Activated CD4-positive, alpha-beta T cell treated with anti-CD3 and anti-CD28 coated beads, Interleukin-2, amount 10 ng/mL, durations not matched to agents 24 days and 14 days (primary cell): ENCODE results near the gene EIF3A. TPM values are rescaled to one million over a fixed set of nuclear protein-coding genes. Genes with fewer than 3 reads are reported as not detected.
"Not testable (repeated sequence)": the region's sequence is repeated elsewhere in the genome, so short reads cannot be mapped to it uniquely, and the experiment has no call there.

Source experiments
- DNase-seq: peaks from one replicate; pipeline ENCODE4 v3.0.0; 2022
- H3K27ac Mint-ChIP-seq: one replicate; pipeline ENCODE4 v1.8.0; 2022; ENCODE audit warnings: mild to moderate bottlenecking, mixed read lengths
- H3K27me3 Mint-ChIP-seq: one replicate; pipeline ENCODE4 v1.8.0; 2022; ENCODE audit warnings: mixed read lengths
- H3K36me3 Mint-ChIP-seq: one replicate; pipeline ENCODE4 v1.8.0; 2022; ENCODE audit warnings: low read depth, mild to moderate bottlenecking, mixed read lengths
- H3K4me1 Mint-ChIP-seq: one replicate; pipeline ENCODE4 v1.8.0; 2021; ENCODE audit warnings: mixed read lengths
- H3K4me3 Mint-ChIP-seq: one replicate; pipeline ENCODE4 v1.8.0; 2022; ENCODE audit warnings: mild to moderate bottlenecking, moderate library complexity, mixed read lengths
- H3K9me3 Mint-ChIP-seq: one replicate; pipeline ENCODE4 v1.8.0; 2021; ENCODE audit warnings: mixed read lengths
- intact Hi-C: fragments of 100-400 bp; cut with micrococcal nuclease; formaldehyde crosslinking; loops from one replicate; pipeline ENCODE4 v1.15.1; 2023
- total RNA-seq: library from RNA; stranded (reverse); gene quantifications from 2 replicates; pipeline ENCODE4 v1.2.3, GENCODE V29; 2022

The EIF3A gene
- total RNA-seq, 1 donor from 2014 or later: 179 TPM

- Mint-ChIP-seq H3K27me3 (no peaks in the 10 kb centered on the region), H3K27ac (no peak overlapping the region), H3K9me3 (no peaks in the 10 kb centered on the region), H3K4me3 (no peak overlapping the region), H3K36me3 (peaks cover 86% of the 10 kb centered on the region), H3K4me1 (peaks cover 11% of the 10 kb centered on the region)
- DNase-seq: no peak
- intact Hi-C loops: no loop called here
Observed at GRCh38 chr10:119049777-119050176, 30.8 kb downstream of the EIF3A start.

DNA sequence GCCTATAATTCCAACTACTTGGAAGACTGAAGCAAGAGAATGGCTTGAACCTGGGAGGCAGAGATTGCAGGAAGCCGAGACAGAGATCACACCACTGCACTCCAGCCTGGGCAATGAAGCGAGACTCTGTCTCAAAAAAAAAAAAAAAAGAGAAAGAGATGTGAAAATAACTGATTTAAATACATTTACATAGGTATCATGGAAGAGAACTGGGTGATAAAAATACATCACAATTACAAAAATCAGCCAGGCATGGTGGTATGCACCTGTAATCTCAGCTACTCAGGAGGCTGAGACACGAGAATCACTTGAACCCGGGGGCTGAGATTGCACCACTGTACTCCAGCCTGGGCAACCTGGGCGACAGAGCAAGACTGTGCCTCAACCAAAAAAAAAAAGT is 31.3 kb downstream of the EIF3A start:
- H3K27ac Mint-ChIP-seq: no peak overlapping the region
- H3K4me3 Mint-ChIP-seq: no peak overlapping the region
- peaks cover 11% of the 10 kb centered on the region for H3K4me1 Mint-ChIP-seq
- intact Hi-C loops: no loop called here
- H3K9me3 Mint-ChIP-seq: no peaks in the 10 kb centered on the region
- H3K27me3 Mint-ChIP-seq: no peaks in the 10 kb centered on the region
- no peak for DNase-seq
- H3K36me3 Mint-ChIP-seq: peaks cover 84% of the 10 kb centered on the region

GRCh38 chr10:119045561-119045960 is 35.1 kb downstream of the EIF3A start:
- Mint-ChIP-seq H3K36me3 (peaks cover 91% of the 10 kb centered on the region), H3K27me3 (no peaks in the 10 kb centered on the region), H3K9me3 (no peaks in the 10 kb centered on the region), H3K27ac (no peak overlapping the region), H3K4me3 (no peak overlapping the region), H3K4me1 (peaks cover 14% of the 10 kb centered on the region)
- intact Hi-C loops: no loop called here
- no peak for DNase-seq

GRCh38 chr10:119042169-119042568 is 38.4 kb downstream of the EIF3A start:
- no peak for DNase-seq
- H3K27me3 Mint-ChIP-seq: no peaks in the 10 kb centered on the region
- peaks cover 15% of the 10 kb centered on the region for H3K4me1 Mint-ChIP-seq
- peak overlapping the region; percentile 27 for H3K27ac Mint-ChIP-seq
- peaks cover 88% of the 10 kb centered on the region for H3K36me3 Mint-ChIP-seq
- H3K9me3 Mint-ChIP-seq: no peaks in the 10 kb centered on the region
- intact Hi-C loops: no loop called here
- H3K4me3 Mint-ChIP-seq: no peak overlapping the region

GRCh38 chr10:119041326-119041725 is 39.3 kb downstream of the EIF3A start:
- no peaks in the 10 kb centered on the region for H3K27me3 Mint-ChIP-seq
- H3K36me3 Mint-ChIP-seq: peaks cover 84% of the 10 kb centered on the region
- H3K27ac Mint-ChIP-seq: no peak overlapping the region
- H3K4me3 Mint-ChIP-seq: no peak overlapping the region
- H3K9me3 Mint-ChIP-seq: no peaks in the 10 kb centered on the region
- DNase-seq: no peak
- H3K4me1 Mint-ChIP-seq: peaks cover 17% of the 10 kb centered on the region
- intact Hi-C loops: no loop called here

DNA sequence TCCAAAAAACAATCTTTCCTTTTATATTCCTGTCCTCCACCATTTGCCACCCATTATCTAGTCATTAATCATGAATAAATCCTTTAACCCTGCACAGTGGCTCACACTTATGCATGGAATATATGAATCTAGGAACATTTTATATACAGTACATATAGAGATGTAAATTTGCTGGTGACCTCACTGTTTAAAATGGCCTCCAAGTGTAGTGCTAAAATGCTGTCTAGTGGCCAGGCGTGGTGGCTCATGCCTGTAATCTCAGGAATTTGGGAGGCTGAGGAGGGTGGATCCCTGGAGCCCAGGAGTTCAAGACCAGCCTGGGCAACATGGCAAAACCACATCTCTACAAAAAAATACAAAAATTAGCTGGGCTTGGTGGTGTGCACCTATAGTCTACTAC is 41.5 kb downstream of the EIF3A start:
- Mint-ChIP-seq H3K27me3 (no peaks in the 10 kb centered on the region), H3K9me3 (no peaks in the 10 kb centered on the region), H3K4me1 (peaks cover 19% of the 10 kb centered on the region), H3K4me3 (no peak overlapping the region), H3K36me3 (peaks cover 78% of the 10 kb centered on the region), H3K27ac (no peak overlapping the region)
- intact Hi-C loops: no loop called here
- DNase-seq: no peak

GRCh38 chr10:119031496-119032059 is 49.0 kb downstream of the EIF3A start:
- DNase-seq: no peak
- H3K36me3 Mint-ChIP-seq: peaks cover 32% of the 10 kb centered on the region
- H3K4me1 Mint-ChIP-seq: peaks cover 22% of the 10 kb centered on the region
- intact Hi-C loops: loop anchor here (2.0 to 5.0 kb wide), 2 partner anchors 49 to 621 kb away; partner anchors contain the start of genes BAG3 and EIF3A
- H3K27me3 Mint-ChIP-seq: peaks cover 13% of the 10 kb centered on the region
- peak overlapping the region; percentile 49 for H3K4me3 Mint-ChIP-seq
- H3K9me3 Mint-ChIP-seq: no peaks in the 10 kb centered on the region
- no peak overlapping the region for H3K27ac Mint-ChIP-seq

GRCh38 chr10:119030421-119031250 is 50.0 kb downstream of the EIF3A start:
- Mint-ChIP-seq H3K27me3 (peaks cover 13% of the 10 kb centered on the region), H3K4me3 (peak overlapping the region; percentile 49), H3K4me1 (peaks cover 22% of the 10 kb centered on the region), H3K36me3 (peaks cover 28% of the 10 kb centered on the region), H3K9me3 (no peaks in the 10 kb centered on the region), H3K27ac (peak overlapping the region; percentile 45)
- intact Hi-C loops: loop anchor here (2.0 to 5.0 kb wide), 2 partner anchors 50 to 622 kb away; partner anchors contain the start of genes BAG3 and EIF3A
- peak; percentile 86 for DNase-seq

DNA sequence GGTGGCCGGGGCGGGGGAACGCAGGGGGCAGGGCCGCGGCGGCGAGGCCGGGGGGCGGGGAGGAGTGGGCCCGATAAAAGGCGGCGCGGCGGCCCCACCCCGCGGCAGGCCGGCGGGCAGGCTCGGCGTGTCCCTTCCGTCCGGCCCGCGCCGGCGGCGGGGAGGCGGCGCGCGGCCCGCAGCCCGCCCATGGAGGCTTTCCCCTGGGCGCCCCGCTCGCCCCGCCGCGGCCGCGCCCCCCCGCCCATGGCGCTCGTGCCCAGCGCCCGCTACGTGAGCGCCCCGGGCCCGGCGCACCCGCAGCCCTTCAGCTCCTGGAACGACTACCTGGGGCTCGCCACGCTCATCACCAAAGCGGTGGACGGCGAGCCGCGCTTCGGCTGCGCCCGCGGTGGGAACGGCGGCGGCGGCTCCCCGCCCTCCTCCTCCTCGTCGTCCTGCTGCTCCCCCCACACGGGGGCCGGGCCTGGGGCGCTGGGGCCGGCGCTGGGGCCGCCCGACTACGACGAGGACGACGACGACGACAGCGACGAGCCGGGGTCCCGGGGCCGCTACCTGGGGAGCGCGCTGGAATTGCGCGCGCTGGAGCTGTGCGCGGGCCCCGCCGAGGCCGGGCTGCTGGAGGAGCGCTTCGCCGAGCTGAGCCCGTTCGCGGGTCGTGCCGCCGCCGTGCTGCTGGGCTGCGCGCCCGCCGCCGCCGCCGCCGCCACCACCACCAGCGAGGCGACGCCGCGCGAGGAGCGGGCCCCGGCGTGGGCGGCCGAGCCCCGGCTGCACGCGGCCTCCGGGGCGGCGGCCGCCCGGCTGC is 50.8 kb downstream of the EIF3A start, which contains the start of gene NANOS1:
Gene NANOS1 (plus strand): TSS at position 102 of the 808 bp plus-strand sequence. CDS start 88 bp downstream, at position 190.
- H3K27me3 Mint-ChIP-seq: peaks cover 13% of the 10 kb centered on the region
- H3K27ac Mint-ChIP-seq: no peak within 1 kb of the TSS
- H3K4me1 Mint-ChIP-seq: peaks cover 22% of the 10 kb centered on the region
- intact Hi-C loops: loop anchor here (2.0 to 5.0 kb wide), 3 partner anchors 51 to 622 kb away; partner anchors contain the start of genes BAG3 and EIF3A
- DNase-seq: peak; percentile 78
- peaks cover 28% of the 10 kb centered on the region for H3K36me3 Mint-ChIP-seq
- peak within 1 kb of the TSS; percentile 66 for H3K4me3 Mint-ChIP-seq
- H3K9me3 Mint-ChIP-seq: no peaks in the 10 kb centered on the region

GRCh38 chr10:119028900-119029612 is 51.6 kb downstream of the EIF3A start:
- intact Hi-C loops: loop anchor here (5.0 kb wide), 1 partner anchor 462 kb away; no protein-coding TSS in a partner anchor
- Mint-ChIP-seq H3K4me3 (peak overlapping the region; percentile 66), H3K4me1 (peaks cover 20% of the 10 kb centered on the region), H3K27me3 (peaks cover 13% of the 10 kb centered on the region), H3K36me3 (peaks cover 21% of the 10 kb centered on the region), H3K9me3 (no peaks in the 10 kb centered on the region), H3K27ac (no peak overlapping the region)
- DNase-seq: peak; percentile 94

GRCh38 chr10:119028445-119028899 is 52.1 kb downstream of the EIF3A start:
- H3K9me3 Mint-ChIP-seq, DNase-seq: not testable (repeated sequence)
- intact Hi-C loops: loop anchor here (5.0 kb wide), 1 partner anchor 461 kb away; no protein-coding TSS in a partner anchor
- Mint-ChIP-seq H3K4me3 (peak overlapping the region; percentile 66), H3K36me3 (peaks cover 17% of the 10 kb centered on the region), H3K27me3 (peaks cover 13% of the 10 kb centered on the region), H3K4me1 (peaks cover 18% of the 10 kb centered on the region), H3K27ac (peak overlapping the region; percentile 49)

DNA sequence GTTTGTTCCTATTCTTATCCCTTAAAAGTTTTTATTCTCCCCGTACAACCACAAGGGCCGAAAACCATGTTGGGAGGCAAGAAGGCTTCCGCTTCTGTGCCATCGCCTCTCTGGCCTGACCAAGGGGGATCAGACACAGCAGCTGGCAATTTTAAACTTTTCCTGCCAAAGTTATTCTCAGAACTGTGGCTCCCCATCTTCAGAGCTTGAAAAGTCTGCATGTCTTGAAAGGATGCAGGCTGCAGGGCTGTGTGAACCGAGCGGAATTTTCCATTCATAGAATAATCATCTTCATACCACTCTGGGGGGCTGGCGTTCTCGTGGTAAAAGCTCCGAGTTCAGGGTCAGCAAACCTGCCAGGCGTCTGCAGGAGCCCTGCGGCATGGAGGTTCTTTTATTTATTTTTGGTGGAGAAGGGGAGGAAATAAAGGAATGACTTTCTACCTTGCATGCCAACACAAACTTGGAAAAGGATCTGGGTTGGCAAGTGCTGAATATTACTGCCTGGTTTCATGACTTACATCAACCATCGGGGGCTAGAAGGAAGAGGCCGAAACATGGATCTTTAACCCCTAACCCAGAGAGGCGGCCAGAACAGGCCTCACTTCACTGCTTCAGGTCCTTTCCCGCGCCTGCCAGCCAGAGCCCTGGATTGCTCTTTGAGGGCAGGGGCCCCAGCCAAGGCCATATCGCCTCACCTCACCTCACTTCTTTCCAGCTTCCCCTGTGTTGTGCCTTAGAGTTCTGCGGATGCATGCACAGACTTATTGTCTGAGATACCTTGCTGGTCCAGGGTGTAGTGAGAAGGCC is 54.1 kb downstream of the EIF3A start:
- peaks cover 8% of the 10 kb centered on the region for H3K4me1 Mint-ChIP-seq
- H3K27me3 Mint-ChIP-seq: peaks cover 13% of the 10 kb centered on the region
- H3K27ac Mint-ChIP-seq: no peak overlapping the region
- peaks cover 5% of the 10 kb centered on the region for H3K36me3 Mint-ChIP-seq
- no peak for DNase-seq
- intact Hi-C loops: loop anchor here (5.0 kb wide), 1 partner anchor 459 kb away; no protein-coding TSS in a partner anchor
- H3K9me3 Mint-ChIP-seq: no peaks in the 10 kb centered on the region
- H3K4me3 Mint-ChIP-seq: no peak overlapping the region
